NCI-H2196 treated with DMSO at 0.1 percent for 48 hours (cell line): ENCODE data around the gene CXCL1.

Experiments used
- DNase-seq: peaks from one replicate; lab custom pipeline; 2025; ENCODE audit not compliant: unreplicated experiment; lab: John Stamatoyannopoulos, UW

Gene CXCL1

GRCh38 chr4:73869130-73870055 lies at the start of gene CXCL1:
Gene CXCL1 (plus strand): TSS chr4:73869393. CDS start chr4:73869471, 78 bp downstream.
- no peak for DNase-seq

GRCh38 chr4:73821325-73821724 lies 47.9 kb upstream of the CXCL1 start:
- DNase-seq: no peak

DNA sequence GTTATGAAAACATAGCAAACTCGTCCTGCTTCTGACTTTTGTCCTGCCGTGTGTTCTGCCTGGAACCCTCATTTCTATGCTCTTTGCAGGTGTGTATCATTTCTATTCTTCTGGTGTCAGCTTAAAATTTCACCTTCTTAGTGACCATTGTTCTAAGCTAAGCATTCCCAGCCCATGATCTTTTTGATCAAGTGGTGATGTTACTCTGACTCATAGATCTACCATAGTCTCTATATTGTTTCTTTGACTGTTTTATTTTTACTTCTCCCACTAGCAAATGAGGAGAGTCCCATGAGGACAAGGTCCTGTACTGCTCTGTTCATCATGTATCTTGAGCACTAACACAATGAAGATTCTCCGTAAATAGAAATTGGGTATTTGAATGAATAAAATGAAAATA lies 46.8 kb upstream of the CXCL1 start:
- no peak for DNase-seq

DNA sequence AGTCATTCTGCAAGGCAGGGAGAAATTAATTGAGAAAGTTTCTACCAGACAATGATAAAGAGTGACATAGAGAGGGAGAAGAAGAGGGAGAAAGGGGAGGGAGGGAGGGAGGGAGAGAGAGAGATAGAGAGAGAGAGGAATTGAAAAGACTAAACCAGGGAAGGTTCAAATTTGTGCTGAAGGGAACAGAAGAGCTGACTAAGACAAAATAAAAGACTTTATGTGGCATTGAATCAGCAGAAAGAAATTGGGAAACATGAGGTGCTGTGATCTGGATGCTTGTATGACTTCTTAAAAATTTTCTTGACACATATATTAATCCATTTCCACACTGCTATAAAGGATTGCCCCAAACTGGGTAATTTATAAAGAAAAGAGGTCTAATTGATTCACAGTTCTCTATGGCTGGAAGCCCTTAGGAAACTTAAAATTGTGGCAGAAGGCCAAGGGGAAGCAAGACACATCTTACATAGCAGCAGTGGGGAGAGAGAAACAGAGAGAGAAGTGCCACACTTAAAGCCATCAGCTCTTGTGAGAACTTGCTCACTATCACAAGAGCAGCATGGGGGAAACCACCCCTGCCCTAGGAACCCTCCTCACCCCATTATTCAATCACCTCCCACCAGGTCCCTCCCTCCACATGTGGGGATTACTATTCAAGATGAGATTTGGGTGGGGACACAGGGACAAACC lies 46.2 kb upstream of the CXCL1 start:
- no peak for DNase-seq

GRCh38 chr4:73823760-73824159 lies 45.4 kb upstream of the CXCL1 start:
- no peak for DNase-seq

GRCh38 chr4:73828956-73829355 lies 40.2 kb upstream of the CXCL1 start:
- no peak for DNase-seq

- DNase-seq: no peak
Measured at GRCh38 chr4:73831569-73831968, 37.6 kb upstream of the CXCL1 start.

DNA sequence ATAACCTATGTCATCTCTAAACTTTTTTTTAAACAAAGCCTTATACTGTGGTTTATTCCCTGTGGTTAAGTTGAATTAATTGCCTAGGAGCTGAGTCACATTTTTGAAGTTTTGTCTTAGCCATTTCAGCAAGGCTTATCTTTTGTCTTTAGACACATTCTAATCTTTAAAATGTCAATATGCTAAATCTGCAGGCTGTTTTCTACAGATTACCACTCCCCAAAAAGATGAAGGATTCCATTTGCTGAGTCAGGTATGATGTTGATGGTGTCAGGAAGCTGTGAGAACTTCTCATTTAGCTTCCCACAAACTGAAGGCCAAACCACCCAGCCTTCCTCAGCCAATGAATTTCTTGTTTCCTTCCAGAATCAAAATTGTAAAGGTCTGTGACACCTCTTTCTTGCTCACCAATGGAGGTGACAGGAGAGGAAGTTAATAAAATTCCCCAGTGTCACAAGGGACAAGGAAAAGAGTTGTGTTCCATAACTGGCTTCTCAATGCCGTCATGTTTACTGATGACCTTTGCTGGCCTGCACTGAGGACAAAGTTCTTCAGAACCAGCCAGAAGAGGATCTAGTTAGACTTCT lies 36.4 kb upstream of the CXCL1 start:
- DNase-seq: no peak

- no peak for DNase-seq
Measured at GRCh38 chr4:73836373-73837279, 32.6 kb upstream of the CXCL1 start, which contains the start of gene CXCL6. Gene CXCL6 (plus strand): TSS chr4:73836678. CDS start chr4:73836751, 73 bp downstream.

- no peak for DNase-seq
Measured at GRCh38 chr4:73839071-73839470, 30.1 kb upstream of the CXCL1 start.

GRCh38 chr4:73839715-73840114 lies 29.5 kb upstream of the CXCL1 start:
- no peak for DNase-seq

DNA sequence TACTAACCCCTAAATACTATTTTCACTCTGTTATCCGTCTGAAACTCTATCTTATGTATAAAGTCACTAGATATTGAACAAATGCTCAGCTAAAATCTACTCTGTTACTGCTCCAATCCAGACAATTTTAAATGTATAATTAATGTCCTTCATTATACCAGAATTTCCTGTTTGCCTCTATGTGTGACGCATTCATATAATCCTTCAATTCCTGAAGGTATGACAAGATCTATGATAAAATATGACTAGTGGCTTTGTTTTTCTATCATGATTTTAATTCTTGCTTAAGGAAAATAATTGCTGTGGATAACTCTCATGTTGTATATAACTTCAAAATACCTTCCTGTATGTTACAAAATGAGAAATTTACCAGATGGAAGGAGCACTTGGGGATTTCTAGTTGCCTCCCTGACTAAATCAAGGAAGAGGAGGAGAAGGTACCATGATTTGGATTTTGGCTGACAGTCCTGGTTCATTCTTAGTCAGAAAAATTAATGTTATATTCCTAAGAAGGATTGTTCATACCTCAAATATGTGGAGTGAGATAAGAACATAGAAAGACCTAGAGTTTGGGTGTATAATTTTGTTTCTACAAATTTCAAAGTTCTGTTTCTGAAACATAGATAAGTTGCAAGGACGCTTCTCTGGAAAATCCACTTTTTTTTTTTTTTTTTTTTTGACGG lies 27.8 kb upstream of the CXCL1 start:
- DNase-seq: no peak

- no peak for DNase-seq
Measured at GRCh38 chr4:73842696-73843095, 26.5 kb upstream of the CXCL1 start.

DNA sequence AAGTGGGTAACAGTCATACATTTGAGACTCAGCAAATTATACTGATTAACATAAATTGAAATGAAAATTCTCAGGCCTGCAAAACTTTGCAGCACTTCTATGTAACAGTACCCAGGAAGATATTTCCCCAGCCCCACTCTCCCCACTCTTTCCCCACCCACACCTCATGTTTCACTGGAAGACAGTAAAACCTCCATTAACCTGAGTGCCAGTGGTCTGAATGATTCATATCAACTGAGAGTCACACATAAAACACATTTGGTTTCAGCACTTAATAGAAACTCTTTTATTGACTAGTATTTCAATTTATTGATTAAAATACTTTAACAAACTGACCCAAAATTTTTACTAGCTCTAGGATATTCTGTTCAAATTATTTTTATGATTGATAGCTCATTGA lies 25.8 kb upstream of the CXCL1 start:
- no peak for DNase-seq

GRCh38 chr4:73844345-73844744 lies 24.8 kb upstream of the CXCL1 start:
- no peak for DNase-seq

- no peak for DNase-seq
Measured at GRCh38 chr4:73844806-73845205, 24.4 kb upstream of the CXCL1 start.

GRCh38 chr4:73847526-73848182 lies 21.5 kb upstream of the CXCL1 start:
- no peak for DNase-seq

DNA sequence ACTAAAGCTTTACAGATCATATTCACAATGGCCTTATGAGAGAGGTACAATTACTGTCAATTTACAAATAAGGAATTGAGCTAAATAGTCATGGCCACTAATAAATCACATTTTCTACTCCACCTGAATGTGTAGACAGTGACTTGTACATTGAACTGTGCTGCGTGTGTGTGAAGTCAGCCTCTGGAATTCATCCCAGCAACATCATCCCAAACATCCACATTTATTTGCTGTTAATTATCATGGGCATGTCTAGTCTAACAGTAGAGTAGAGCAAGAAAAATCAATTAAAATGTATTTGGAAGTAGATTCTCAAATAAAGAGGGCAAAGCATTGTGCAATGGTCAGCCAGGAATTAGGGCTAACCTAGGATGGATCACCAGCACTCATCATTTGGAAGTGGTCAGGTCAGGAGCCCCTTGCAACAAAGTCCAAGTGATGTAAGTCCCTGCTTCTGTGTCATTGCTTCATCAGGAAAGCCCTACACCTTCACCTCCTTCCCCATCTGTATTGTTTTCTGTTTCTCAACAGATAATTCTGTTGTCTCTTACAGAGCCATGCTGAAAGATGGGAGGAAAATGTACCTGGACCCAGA lies 20.9 kb upstream of the CXCL1 start:
- DNase-seq: no peak

DNA sequence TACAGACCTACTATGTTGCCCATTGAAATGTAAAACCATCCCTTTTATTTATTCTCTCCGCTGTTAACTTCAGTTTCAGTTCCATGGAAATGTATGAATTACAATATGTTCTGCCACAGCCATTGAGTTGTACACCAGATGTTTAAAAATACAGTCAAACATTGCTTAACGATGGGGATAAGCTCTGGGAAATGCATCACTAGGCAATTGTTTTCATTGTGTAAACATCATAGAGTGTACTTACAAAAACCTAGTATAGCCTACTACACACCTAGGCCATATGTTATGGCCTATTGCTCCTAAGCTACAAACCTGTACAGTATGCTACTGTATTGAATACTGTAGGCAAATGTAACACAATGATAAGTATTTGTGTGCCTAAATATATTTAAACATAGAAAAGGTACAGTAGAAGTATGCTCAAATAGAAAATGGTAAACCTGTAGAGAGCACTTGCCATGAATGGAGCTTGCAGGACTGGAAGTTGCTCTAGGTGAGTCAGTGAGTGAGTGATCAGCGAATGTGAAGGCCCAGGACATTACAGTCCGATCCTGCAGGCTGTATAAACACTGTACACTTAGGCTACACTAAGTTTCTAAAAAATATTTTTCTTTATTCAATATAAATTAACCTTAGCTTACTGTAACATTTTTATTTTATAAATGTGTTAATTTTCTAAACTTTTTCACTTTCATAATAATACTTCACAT lies 18.8 kb upstream of the CXCL1 start:
- DNase-seq: no peak
